MM.1S (cell line): ENCODE results near the gene PNMA3.

Source experiments
- EZH2 ChIP-seq: fragments of 300-600 bp; sonication (generic); optimal IDR thresholded peaks from 2 replicates; pipeline ENCODE3; 2017; ENCODE audit warnings: low read depth, mild to moderate bottlenecking, antibody characterized with exemption, low read length, mixed read lengths
- EZH2phosphoT487 ChIP-seq: fragments of 300-600 bp; sonication (generic); IDR thresholded peaks from 2 replicates; pipeline ENCODE4 v1.6.1; 2018; ENCODE audit warnings: antibody characterized with exemption, low read length
- TF ChIP-seq, protein P1 (sequence below): fragments of 300-600 bp; sonication (generic); IDR thresholded peaks from 2 replicates; pipeline ENCODE4 v1.5.1; 2016; ENCODE audit warnings: antibody characterized with exemption, low read length, mixed read lengths

GRCh38 chrX:153064061-153064460, 7.8 kb downstream of the PNMA3 start:
- TF ChIP-seq, protein P1, sequence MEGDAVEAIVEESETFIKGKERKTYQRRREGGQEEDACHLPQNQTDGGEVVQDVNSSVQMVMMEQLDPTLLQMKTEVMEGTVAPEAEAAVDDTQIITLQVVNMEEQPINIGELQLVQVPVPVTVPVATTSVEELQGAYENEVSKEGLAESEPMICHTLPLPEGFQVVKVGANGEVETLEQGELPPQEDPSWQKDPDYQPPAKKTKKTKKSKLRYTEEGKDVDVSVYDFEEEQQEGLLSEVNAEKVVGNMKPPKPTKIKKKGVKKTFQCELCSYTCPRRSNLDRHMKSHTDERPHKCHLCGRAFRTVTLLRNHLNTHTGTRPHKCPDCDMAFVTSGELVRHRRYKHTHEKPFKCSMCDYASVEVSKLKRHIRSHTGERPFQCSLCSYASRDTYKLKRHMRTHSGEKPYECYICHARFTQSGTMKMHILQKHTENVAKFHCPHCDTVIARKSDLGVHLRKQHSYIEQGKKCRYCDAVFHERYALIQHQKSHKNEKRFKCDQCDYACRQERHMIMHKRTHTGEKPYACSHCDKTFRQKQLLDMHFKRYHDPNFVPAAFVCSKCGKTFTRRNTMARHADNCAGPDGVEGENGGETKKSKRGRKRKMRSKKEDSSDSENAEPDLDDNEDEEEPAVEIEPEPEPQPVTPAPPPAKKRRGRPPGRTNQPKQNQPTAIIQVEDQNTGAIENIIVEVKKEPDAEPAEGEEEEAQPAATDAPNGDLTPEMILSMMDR = no peak
- TF ChIP-seq EZH2phosphoT487 = no peak
- no peak for TF ChIP-seq EZH2
